Superior temporal gyrus (tissue), 1 donor: Measurements from ENCODE around the gene PRSS38.

Experiments
- DNase-seq: peaks from one replicate; pipeline ENCODE4 v3.0.0-alpha.2; 2016; ENCODE audit errors: extremely low spot score

PRSS38 gene

GRCh38 chr1:227815468-227816409 is at the start of gene PRSS38:
TSS of gene PRSS38 (plus strand) at chr1:227815675. CDS start at chr1:227815717, 42 bp downstream.
- DNase-seq: no peak

GRCh38 chr1:227766015-227766634 is 49.4 kb upstream of the PRSS38 start:
- DNase-seq: no peak

- no peak for DNase-seq
These were observed 48.7 kb upstream of the PRSS38 start for GRCh38 chr1:227766653-227767277.

GRCh38 chr1:227767401-227768124 is 47.9 kb upstream of the PRSS38 start:
- no peak for DNase-seq

GRCh38 chr1:227768125-227768439 is 47.4 kb upstream of the PRSS38 start:
- DNase-seq: no peak

GRCh38 chr1:227768640-227769039 is 46.8 kb upstream of the PRSS38 start:
- DNase-seq: no peak

GRCh38 chr1:227769047-227769935 is 46.2 kb upstream of the PRSS38 start:
- DNase-seq: no peak

GRCh38 chr1:227769936-227770494 is 45.5 kb upstream of the PRSS38 start:
- no peak for DNase-seq

- DNase-seq: no peak
These were observed 44.7 kb upstream of the PRSS38 start for GRCh38 chr1:227770812-227771211.

- no peak for DNase-seq
These were observed 44.1 kb upstream of the PRSS38 start for GRCh38 chr1:227771326-227771725.

GRCh38 chr1:227771771-227772170 is 43.7 kb upstream of the PRSS38 start:
- DNase-seq: no peak

- no peak for DNase-seq
These were observed 41.9 kb upstream of the PRSS38 start for GRCh38 chr1:227773558-227773957.

GRCh38 chr1:227774051-227774731 is 41.3 kb upstream of the PRSS38 start:
- DNase-seq: no peak

GRCh38 chr1:227774821-227775661 is 40.4 kb upstream of the PRSS38 start:
- DNase-seq: no peak

- DNase-seq: no peak
These were observed 39.6 kb upstream of the PRSS38 start for GRCh38 chr1:227775841-227776240.

GRCh38 chr1:227776331-227776771 is 39.1 kb upstream of the PRSS38 start:
- DNase-seq: no peak

- no peak for DNase-seq
These were observed 38.3 kb upstream of the PRSS38 start for GRCh38 chr1:227777156-227777555.

GRCh38 chr1:227777646-227778045 is 37.8 kb upstream of the PRSS38 start:
- DNase-seq: no peak

GRCh38 chr1:227778401-227778947 is 37.0 kb upstream of the PRSS38 start:
- DNase-seq: no peak
